ENCODE results near the gene ZNF217.
"Not testable (repeated sequence)": the region's sequence is repeated elsewhere in the genome, so short reads cannot be mapped to it uniquely, and the experiment has no call there.

The ZNF217 gene

GRCh38 chr20:53566623-53567022 lies 27.0 kb downstream of the ZNF217 start:
- not testable (repeated sequence) for DNase-seq (ENCODE audit: low spot score)

GRCh38 chr20:53565254-53565653 lies 28.4 kb downstream of the ZNF217 start:
- no peak for DNase-seq (ENCODE audit: low spot score)

GRCh38 chr20:53562104-53562764 lies 31.4 kb downstream of the ZNF217 start:
- not testable (repeated sequence) for DNase-seq (ENCODE audit: low spot score)

GRCh38 chr20:53561505-53561904 lies 32.1 kb downstream of the ZNF217 start:
- DNase-seq (ENCODE audit: low spot score) = no peak

GRCh38 chr20:53559816-53560215 lies 33.8 kb downstream of the ZNF217 start:
- DNase-seq (ENCODE audit: low spot score) = no peak

GRCh38 chr20:53557130-53557529 lies 36.5 kb downstream of the ZNF217 start:
- DNase-seq (ENCODE audit: low spot score) = no peak

- DNase-seq (ENCODE audit: low spot score) = no peak
Observed at GRCh38 chr20:53556267-53556897, 37.3 kb downstream of the ZNF217 start.

GRCh38 chr20:53555816-53556215 lies 37.8 kb downstream of the ZNF217 start:
- no peak for DNase-seq (ENCODE audit: low spot score)

GRCh38 chr20:53555081-53555480 lies 38.6 kb downstream of the ZNF217 start:
- no peak for DNase-seq (ENCODE audit: low spot score)

GRCh38 chr20:53552572-53552893 lies 41.1 kb downstream of the ZNF217 start:
- DNase-seq (ENCODE audit: low spot score) = not testable (repeated sequence)

GRCh38 chr20:53551719-53552571 lies 41.7 kb downstream of the ZNF217 start:
- not testable (repeated sequence) for DNase-seq (ENCODE audit: low spot score)

- DNase-seq (ENCODE audit: low spot score) = no peak
Observed at GRCh38 chr20:53550280-53551187, 43.1 kb downstream of the ZNF217 start.

GRCh38 chr20:53547664-53548239 lies 45.9 kb downstream of the ZNF217 start:
- DNase-seq (ENCODE audit: low spot score) = peak; percentile 77

GRCh38 chr20:53539516-53539915 lies 54.1 kb downstream of the ZNF217 start:
- DNase-seq (ENCODE audit: low spot score) = no peak

- not testable (repeated sequence) for DNase-seq (ENCODE audit: low spot score)
Observed at GRCh38 chr20:53536382-53536781, 57.3 kb downstream of the ZNF217 start.

- no peak for DNase-seq (ENCODE audit: low spot score)
Observed at GRCh38 chr20:53535878-53536277, 57.8 kb downstream of the ZNF217 start.

- no peak for DNase-seq (ENCODE audit: low spot score)
Observed at GRCh38 chr20:53534037-53534436, 59.6 kb downstream of the ZNF217 start.

- no peak for DNase-seq (ENCODE audit: low spot score)
Observed at GRCh38 chr20:53533500-53533899, 60.1 kb downstream of the ZNF217 start.

GRCh38 chr20:53532654-53533312 lies 60.9 kb downstream of the ZNF217 start:
- DNase-seq (ENCODE audit: low spot score) = not testable (repeated sequence)

GRCh38 chr20:53530440-53530839 lies 63.2 kb downstream of the ZNF217 start:
- DNase-seq (ENCODE audit: low spot score) = no peak

GRCh38 chr20:53529658-53530057 lies 64.0 kb downstream of the ZNF217 start:
- DNase-seq (ENCODE audit: low spot score) = no peak

Measured in SW480 (cell line).